Measurements from ENCODE around the gene SGCD.
"Not testable (repeated sequence)": the region's sequence is repeated elsewhere in the genome, so short reads cannot be mapped to it uniquely, and the experiment has no call there.

SGCD gene

DNA sequence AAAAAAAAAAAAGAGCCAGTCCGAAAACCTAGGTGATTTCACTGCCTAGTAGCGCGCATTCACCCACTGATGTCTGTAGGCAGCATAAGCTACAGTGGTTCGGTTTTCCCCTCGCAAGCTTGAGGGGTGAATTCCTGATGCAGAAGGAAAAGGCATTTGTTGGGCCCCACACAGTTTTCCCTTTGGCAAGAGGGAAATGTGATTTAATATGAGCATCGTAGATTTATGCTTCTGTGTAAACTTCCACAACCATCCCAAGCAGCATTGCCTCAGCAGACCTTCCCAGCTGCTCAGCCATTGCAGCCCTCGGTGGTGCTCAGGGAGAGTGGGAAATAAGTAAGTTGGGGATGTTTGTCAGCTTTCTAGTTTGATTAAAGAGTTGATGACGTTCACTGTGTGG, 291.6 kb downstream of the SGCD start:
- DNase-seq (ENCODE audit: insufficient read length, low spot score) (no peak), FAIRE-seq (no peak)
- no peak for TF ChIP-seq POLR2A (IDR thresholded peaks at IDR 0.05; ENCODE audit: low read depth, low read length)

DNA sequence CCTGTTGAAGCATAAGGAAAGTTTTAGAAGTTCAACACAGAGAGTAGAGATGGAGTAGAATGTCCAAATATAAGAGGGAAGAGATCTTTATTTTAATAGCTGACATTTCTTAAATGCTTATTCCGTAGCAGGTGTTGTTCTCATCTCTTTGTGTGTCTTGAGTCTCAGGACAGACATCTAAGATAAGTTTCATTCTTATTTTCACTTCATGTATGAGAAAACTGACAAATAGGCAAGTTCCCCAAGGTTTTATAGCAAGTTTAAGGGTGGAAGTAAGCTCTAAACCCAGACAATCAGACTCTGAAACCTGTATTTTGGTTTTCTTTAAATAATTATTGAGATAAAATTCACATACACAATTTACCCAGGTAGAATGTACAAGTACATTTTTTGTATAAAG, 294.8 kb downstream of the SGCD start:
- DNase-seq (ENCODE audit: insufficient read length, low spot score) (no peak), FAIRE-seq (no peak)
- TF ChIP-seq POLR2A (IDR thresholded peaks at IDR 0.05; ENCODE audit: low read depth, low read length) = no peak

GRCh38 chr5:156623381-156624040, 296.5 kb downstream of the SGCD start:
- no peak for DNase-seq (ENCODE audit: insufficient read length, low spot score)
- TF ChIP-seq POLR2A (IDR thresholded peaks at IDR 0.05; ENCODE audit: low read depth, low read length) = no peak
- no peak for FAIRE-seq

GRCh38 chr5:156624686-156625085, 297.7 kb downstream of the SGCD start:
- no peak for DNase-seq (ENCODE audit: insufficient read length, low spot score)
- no peak for TF ChIP-seq POLR2A (IDR thresholded peaks at IDR 0.05; ENCODE audit: low read depth, low read length)

DNA sequence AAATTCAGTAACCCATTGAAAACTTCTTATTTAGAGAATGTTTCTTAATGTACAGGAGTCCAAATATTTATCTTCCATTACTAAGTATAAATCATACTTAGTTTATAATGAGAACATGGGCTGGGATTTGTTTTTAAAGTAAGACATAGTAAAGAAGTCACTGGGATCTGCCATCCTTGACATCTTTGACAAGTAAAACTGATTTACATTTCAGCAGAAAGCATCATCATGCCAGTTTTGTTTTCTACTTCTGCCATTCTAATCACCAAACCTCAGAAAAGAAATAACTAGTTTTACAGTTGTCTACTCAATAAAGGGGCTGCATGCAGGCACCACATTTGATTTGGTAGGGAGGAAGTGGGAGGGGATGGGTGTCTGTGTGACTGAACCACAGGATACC, 301.5 kb downstream of the SGCD start:
- no peak for TF ChIP-seq POLR2A (IDR thresholded peaks at IDR 0.05; ENCODE audit: low read depth, low read length)
- no peak for FAIRE-seq

More at GRCh38 chr5:156624686-156625085, 297.7 kb downstream of the SGCD start:
- no peak for FAIRE-seq

GRCh38 chr5:156631005-156631404, 304.0 kb downstream of the SGCD start:
- TF ChIP-seq POLR2A (IDR thresholded peaks at IDR 0.05; ENCODE audit: low read depth, low read length) = no peak
- DNase-seq (ENCODE audit: insufficient read length, low spot score) (no peak), FAIRE-seq (no peak)

More for the DNA sequence above, 301.5 kb downstream of the SGCD start:
- DNase-seq (ENCODE audit: insufficient read length, low spot score) = no peak

DNA sequence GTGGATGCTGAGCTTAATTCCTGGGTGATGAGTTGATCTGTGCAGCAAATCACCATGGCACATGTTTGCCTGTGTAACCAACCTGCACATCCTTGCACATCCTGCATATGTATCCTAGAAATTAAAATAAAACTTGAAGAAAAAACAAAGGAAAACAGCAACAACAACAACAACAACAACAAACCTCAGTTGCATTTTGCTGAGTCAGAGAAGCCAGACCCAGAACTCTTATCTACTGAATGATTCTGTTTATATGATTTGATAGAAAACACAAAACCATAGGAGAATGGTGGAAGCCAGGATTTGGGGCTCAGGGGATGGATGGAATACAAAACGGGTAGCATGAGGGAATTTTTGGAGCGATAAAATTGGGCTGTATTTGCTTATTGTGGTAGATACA, 307.3 kb downstream of the SGCD start:
- TF ChIP-seq POLR2A (IDR thresholded peaks at IDR 0.05; ENCODE audit: low read depth, low read length) = no peak
- DNase-seq (ENCODE audit: insufficient read length, low spot score) (no peak), FAIRE-seq (no peak)

DNA sequence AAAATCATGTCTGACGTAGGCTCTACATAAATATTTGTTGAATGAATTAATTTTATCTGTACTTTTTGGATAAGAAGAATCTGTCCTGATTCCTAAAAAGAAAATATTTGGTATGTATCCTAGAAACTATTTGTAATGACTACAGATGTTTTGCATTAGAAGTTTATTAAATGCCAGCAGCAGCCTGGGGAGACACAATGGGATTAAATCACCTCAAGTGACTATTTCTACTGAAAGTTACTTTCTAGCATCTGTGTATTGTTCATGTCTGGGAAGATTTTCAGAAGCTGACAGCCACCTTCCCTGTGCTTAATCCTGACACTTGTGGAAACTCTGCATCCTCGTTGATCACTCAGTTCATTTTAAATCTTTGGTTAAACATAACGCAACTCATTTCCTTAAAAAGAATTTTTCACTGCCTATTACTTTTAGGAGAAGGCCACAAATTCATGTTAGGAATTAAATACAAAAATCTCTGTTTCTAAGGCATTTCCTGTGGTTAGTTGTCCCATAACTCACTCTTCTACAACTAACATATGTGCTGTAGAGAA, 313.8 kb downstream of the SGCD start:
- TF ChIP-seq POLR2A (IDR thresholded peaks at IDR 0.05; ENCODE audit: low read depth, low read length) = no peak
- no peak for DNase-seq (ENCODE audit: insufficient read length, low spot score)
- no peak for FAIRE-seq

DNA sequence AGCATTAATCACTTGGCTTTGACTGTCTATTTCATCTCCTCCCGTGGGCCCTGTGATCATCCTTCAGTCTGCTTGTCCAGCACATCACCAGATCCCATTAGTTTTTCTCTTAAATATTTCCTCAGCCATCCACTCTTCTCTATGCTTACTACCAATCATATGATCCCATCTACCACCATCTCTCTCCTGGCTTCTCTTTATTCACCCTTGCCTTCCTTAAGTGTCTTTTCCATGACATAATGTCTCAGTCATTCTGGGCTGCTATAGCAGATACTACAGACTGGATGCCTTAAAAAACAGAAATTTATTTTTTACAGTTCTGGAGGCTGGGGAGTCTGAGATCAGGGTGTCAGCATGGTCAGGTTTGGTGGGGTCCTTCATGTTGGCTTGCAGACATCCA, 314.7 kb downstream of the SGCD start:
- no peak for TF ChIP-seq POLR2A (IDR thresholded peaks at IDR 0.05; ENCODE audit: low read depth, low read length)

GRCh38 chr5:156647034-156647451, 320.1 kb downstream of the SGCD start:
- DNase-seq (ENCODE audit: insufficient read length, low spot score) = no peak
- FAIRE-seq = no peak
- TF ChIP-seq POLR2A (IDR thresholded peaks at IDR 0.05; ENCODE audit: low read depth, low read length) = no peak

More for the DNA sequence above, 314.7 kb downstream of the SGCD start:
- FAIRE-seq = no peak
- no peak for DNase-seq (ENCODE audit: insufficient read length, low spot score)

DNA sequence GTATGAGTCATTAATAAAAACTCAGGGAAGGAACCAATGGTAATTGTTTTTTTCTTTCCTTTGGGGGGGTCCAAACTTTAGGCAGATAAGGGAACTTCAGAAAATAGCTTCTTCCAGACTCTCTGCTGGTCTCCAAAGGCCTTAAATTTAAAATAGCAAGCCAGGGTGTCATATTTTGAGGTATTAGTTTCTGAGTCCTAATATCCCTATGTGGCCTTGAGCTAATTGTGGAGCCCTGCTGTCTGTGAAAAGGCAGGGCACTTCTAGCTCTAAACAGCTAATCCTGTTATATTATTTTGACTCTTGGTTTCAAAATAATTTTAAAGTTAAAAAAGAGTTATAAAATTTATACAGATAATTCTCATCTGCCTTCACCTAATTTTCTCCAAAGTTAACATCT, 327.5 kb downstream of the SGCD start:
- FAIRE-seq (no peak), DNase-seq (ENCODE audit: insufficient read length, low spot score) (no peak)
- TF ChIP-seq POLR2A (IDR thresholded peaks at IDR 0.05; ENCODE audit: low read depth, low read length) = no peak

- DNase-seq (ENCODE audit: insufficient read length, low spot score) (no peak), FAIRE-seq (no peak)
- no peak for TF ChIP-seq POLR2A (IDR thresholded peaks at IDR 0.05; ENCODE audit: low read depth, low read length)
Measured at GRCh38 chr5:156655732-156656131, 328.8 kb downstream of the SGCD start.

- not testable (repeated sequence) for DNase-seq (ENCODE audit: insufficient read length, low spot score); FAIRE-seq
Measured at GRCh38 chr5:156664832-156665231, 337.9 kb downstream of the SGCD start.

DNA sequence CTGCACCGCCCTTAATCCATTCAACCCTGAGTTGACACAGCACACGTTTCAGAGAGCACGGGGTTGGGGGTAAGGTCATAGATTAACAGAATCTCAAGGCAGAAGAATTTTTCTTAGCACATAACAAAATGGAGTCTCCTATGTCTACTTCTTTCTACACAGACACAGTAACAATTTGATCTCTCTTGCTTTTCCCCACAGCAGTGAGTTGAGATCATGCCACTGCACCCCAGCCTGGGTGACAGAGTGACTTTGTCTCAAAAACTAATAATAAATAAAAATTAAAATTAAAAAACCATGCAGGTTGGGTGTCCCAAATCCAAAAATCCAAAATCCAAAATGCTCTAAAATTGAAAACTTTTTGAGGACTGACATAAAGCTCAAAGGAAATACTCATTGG, 339.7 kb downstream of the SGCD start:
- not testable (repeated sequence) for DNase-seq (ENCODE audit: insufficient read length, low spot score); FAIRE-seq

DNA sequence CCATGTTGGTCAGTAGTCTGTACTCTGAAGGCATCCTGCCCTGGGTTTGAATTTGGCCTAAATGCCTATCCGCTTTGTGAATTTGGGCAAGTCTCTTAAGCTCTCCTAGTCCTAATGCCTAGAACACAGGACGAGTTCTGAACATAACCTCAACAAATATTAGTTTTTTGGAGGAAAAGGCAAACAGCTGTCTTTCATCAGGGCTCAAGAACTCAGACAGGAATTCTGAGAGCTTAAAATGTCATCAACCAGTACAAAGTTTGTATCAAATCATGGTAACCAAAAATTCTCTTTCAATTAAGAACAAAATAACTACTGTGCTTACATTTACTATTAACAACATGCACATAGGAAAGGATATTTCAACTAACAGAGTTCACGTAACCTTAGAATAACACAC, 340.7 kb downstream of the SGCD start:
- no peak for TF ChIP-seq POLR2A (IDR thresholded peaks at IDR 0.05; ENCODE audit: low read depth, low read length)
- no peak for FAIRE-seq
- no peak for DNase-seq (ENCODE audit: insufficient read length, low spot score)

Data from H54 (cell line).